Skin epidermis (tissue), 12 donors: Measurements from ENCODE around the gene ILRUN.
"Not testable (repeated sequence)": the region's sequence is repeated elsewhere in the genome, so short reads cannot be mapped to it uniquely, and the experiment has no call there.

ENCODE experiments used
- H3K27ac ChIP-seq, 21 experiments: fragments of 200-600 bp; sonication (generic) in 11 of 21; one replicate each; pipeline ENCODE4 v1.5.0; 2020; ENCODE audit warnings: mild to moderate bottlenecking in 3 of 21, inconsistent platforms in 2 of 21, moderate library complexity in 2 of 21
- H3K4me3 ChIP-seq, 7 experiments: fragments of 200-600 bp; sonication (generic) in 2 of 7; one replicate each; pipeline ENCODE4 v1.5.0; 2020; ENCODE audit warnings: inconsistent platforms in 2 of 7, mild to moderate bottlenecking in 2 of 7, moderate library complexity in 1 of 7

The ILRUN gene

DNA sequence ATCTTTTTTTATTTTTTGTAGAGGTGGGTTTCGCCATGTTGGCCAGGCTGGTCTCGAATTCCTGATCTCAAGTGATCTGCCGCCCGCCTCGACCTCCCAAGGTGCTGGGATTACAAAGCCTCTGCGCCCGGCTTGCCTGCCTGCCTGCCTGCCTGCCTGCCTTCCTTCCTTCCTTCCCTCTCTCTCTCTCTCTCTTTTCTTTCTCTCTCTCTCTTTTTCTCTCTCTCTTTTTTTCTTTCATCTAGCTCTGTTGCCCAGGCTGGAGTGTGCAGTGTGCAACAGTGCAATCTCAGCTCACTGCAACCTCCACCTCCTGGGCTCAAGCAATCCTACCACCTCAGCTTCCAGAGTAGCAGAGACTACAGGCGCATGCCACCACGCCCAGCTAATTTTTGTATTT lies 4.6 kb upstream of the ILRUN start:
- no peak overlapping the region for H3K27ac ChIP-seq
- H3K4me3 ChIP-seq = no peak overlapping the region

DNA sequence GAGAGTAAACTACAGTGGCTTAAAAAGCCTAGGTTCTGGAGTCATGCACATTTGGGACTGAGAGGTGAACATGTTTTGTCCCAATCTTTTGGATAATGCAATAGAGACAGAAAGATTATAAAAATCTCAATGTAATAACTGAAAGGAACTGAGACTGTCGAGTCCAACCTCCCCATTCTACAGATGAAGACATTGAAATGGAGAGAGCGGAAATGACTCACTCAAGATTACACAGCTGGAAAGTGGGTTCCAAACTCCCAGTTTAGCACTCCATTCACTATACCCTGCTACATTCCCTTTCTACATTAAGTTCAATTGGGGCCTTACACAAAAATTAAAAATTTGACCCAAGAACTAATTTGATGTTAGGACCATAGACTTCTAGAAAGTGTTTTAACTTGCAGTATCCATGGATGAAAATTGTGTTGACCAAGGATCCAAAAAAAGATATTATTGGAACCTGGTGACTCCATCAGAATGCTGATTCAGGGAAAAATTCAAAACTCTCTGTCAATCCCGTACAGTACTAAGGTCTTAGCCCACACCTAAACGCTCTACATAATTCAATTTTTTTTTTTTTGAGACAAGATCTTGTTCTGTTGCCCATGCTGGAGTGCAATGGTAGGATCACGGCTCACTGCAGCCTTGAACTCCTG lies 1.5 kb upstream of the ILRUN start:
- Histone ChIP-seq H3K4me3 (no peak overlapping the region), H3K27ac (no peak overlapping the region)

DNA sequence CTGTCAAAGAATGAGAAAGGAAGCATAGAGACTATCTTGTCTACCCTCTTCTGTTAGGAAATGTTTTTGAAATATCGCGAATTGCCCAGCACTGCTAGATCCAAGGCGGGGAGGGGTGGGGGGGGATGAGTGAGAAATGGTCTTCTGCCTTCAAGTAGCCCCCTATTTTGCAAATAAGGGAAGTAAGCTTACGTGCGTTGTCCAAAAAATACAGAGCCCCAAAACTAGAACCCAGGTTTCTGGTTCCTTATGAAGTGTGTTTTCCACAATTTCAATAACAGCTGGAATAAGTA lies 923 bp upstream of the ILRUN start:
- peak overlapping the region in 15 of 21 experiments; percentile 88 to 97 (median 94) for H3K27ac ChIP-seq

GRCh38 chr6:34696189-34696738 lies 303 bp downstream of the ILRUN start:
- Histone ChIP-seq H3K4me3 (peak overlapping the region; percentile 64 to 97 (median 91)), H3K27ac (peak overlapping the region; percentile 78 to 97 (median 94))

More for the DNA sequence above, 923 bp upstream of the ILRUN start:
- H3K4me3 ChIP-seq = peak overlapping the region; percentile 64 to 97 (median 91)

DNA sequence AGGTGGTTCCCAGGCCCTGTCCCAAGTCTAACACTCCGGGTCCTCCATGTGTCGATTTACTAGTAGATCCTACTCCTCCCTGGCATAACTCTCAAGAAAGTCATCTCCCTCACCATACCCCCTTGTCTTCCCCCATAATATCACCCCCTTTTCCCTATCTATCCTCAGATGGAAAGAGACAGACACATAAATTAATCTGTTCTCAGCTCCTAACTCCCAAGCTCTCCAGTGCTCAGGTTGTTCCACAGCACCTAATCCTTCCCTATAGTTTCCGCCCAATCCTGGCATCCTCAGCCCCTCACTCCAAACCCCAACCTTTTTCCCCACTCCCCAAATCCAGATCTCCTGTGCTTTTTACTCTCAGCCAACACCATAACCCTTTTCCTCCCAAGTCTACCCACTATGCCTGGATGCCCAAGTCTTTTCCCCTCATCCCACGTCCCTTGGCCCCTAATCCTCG lies 808 bp downstream of the ILRUN start:
- Histone ChIP-seq H3K27ac (peak overlapping the region; percentile 78 to 97 (median 94)), H3K4me3 (peak overlapping the region; percentile 64 to 97 (median 91))

DNA sequence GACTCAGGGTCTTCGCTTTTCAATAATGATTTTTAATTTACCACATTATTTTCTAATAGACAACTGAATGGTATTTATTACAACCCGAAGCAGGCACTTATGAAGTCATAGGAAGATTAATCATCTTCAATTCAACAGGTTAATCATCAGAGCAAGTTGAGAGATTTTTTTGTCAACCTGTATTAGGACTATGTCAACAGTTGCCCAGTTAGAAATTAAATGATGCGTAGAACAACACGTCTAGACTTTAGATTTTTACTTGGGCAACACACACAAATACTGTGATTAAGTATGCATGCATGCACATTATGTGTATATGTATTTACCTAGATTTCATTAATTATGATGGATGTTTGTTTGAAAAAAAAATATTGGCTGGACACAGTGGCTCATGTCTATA lies 4.3 kb downstream of the ILRUN start:
- no peak overlapping the region for H3K27ac ChIP-seq
- no peak overlapping the region for H3K4me3 ChIP-seq

GRCh38 chr6:34689742-34690141 lies 6.8 kb downstream of the ILRUN start:
- no peak overlapping the region for H3K4me3 ChIP-seq
- H3K27ac ChIP-seq = no peak overlapping the region

DNA sequence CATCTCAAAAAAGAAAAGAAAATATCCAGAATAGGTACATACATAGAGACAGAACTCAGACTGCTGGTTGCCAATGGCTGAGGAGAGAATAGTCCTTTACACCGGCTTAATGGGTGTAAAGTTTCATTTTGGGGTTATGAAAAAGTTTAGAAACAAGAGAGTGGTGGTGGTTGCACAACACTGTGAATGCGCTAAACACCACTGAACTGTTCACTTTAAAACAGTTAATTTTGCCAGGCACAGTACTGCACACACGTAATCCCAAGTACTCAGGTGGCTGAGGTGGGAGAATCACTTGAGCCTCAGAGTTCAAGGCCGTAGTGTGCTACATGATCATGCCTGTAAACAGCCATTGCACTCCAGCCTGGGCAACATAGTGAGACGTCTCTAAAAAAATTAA lies 7.6 kb downstream of the ILRUN start:
- H3K27ac ChIP-seq = no peak overlapping the region
- H3K4me3 ChIP-seq = no peak overlapping the region

- Histone ChIP-seq H3K4me3 (no peak overlapping the region), H3K27ac (no peak overlapping the region)
Measured at GRCh38 chr6:34684919-34685318, 11.6 kb downstream of the ILRUN start.

DNA sequence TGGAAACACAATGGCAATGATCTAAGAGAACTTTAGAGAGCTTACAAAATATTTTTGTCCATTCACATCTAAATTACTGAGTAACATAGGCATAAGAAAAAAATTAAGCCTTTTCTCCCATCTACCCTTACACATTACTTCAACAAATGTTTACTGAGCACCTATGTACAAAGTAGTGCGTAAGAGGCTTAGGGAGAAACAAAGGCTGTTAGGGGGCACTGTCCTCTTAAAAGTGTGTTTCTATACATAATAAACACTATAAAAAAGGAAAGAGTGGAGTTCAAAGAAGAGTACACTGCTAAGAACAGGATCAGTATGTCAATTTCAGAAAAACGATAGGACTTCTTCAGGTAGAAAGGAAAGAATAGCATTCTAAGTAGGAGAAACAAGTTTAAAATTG lies 12.2 kb downstream of the ILRUN start:
- Histone ChIP-seq H3K4me3 (no peak overlapping the region), H3K27ac (no peak overlapping the region)

DNA sequence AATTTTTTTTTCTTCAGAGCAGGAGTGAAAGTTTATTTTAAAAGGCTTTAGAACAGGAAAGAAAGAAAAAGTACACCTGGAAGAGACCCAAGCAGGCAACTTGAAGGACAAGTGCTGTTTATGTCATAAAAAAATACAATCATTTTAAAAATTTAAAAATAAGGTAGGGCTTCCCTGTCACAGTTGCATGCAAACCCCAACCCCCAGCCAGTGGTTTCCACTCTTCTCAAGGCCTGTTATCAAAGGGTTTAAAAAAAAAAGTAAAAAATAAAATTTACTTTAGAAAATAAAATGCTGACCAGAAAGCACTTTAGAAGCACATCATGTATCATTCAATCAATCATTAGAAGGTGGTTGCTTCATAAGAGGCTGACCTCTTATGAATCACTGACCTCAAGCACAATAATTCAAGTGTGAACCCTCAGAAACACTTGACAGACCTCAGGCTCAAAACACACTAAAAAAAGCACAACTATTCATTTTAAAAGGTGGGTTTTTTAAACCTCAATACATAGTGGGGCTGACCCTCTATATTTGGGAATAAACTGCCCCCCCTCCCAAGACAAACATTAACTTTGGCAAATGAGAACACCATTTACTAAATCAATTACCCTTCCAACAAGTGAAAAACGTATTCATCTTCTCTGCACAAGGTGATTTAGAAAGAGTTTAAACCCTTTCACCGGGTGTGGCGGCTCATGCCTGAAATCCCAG lies 15.6 kb downstream of the ILRUN start:
- H3K27ac ChIP-seq = peak overlapping the region in 3 of 21 experiments; percentile 3 to 29 (median 8)
- no peak overlapping the region for H3K4me3 ChIP-seq

DNA sequence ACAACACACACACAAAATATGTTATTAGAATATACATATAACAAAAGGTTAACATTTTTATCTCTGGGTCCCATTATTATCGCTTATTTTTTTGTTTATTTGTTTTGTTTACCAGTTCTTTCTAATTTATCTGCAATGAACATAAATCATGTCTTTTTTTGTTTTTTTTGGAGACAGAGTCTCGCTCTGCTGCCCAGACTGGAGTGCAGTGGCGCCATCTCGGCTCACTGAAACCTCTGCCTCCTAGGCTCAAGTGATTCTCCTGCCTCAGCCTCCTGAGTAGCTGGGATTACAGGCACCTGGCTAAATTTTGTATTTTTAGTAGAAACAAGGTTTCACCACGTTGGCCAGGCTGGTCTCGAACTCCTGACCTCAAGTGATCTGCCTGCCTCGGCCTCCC lies 16.3 kb downstream of the ILRUN start:
- peak overlapping the region in 2 of 21 experiments; percentile 8 to 29 for H3K27ac ChIP-seq
- H3K4me3 ChIP-seq = not testable (repeated sequence)

DNA sequence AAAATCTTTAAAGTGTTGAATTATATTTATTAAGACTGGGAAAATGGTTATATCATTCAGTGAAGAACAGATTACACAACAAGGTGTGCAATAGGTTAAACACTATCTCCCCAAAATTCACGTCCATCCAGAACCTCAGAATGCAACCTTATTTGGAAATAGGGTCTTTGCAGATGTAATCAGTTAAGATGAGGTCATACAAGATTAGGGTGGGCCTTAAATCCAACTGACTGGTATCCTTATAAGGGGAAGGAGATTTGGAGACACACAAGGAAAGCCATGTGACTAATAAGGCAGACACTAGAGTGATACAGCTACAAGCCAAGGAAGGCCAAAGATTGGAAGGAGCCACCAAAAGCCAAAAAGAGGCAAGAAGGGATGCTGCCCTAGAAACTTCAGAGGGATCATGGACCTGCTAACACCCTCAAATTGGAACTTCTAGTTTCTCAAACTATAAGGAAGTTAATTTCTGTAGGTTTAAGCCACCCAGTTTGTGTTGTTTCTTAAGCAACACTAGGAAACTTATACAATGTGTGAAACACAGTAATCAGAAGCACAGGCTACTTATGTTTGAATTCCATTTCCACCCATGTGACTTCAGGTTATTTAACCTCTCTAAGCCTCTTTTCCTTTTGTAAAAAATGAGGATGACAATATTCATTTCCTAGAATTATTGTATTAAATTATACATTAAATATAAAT lies 16.9 kb downstream of the ILRUN start:
- Histone ChIP-seq H3K27ac (peak overlapping the region in 1 of 21 experiments; percentile 71), H3K4me3 (no peak overlapping the region)

GRCh38 chr6:34676140-34676539 lies 20.4 kb downstream of the ILRUN start:
- H3K4me3 ChIP-seq = no peak overlapping the region
- H3K27ac ChIP-seq = no peak overlapping the region

DNA sequence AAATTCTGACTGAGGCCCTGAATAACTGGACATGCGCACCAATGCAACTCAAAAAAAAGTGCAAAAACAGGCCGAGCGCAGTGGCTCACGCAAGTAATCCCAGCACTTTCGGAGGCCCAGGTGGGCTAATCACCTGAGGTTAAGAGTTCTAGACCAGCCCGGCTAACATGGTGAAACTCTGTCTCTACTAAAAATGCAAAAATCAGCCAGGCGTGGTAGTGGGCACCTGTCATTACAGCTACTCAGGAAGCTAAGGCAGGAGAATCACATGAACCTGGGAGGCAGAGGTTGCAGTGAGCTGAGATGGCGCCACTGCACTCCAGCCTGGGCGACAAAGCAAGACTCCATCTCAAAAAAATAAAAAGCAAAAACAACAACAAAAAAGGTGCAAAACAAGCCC lies 21.6 kb downstream of the ILRUN start:
- H3K27ac ChIP-seq = peak overlapping the region in 2 of 21 experiments; percentile 40 to 66
- H3K4me3 ChIP-seq = not testable (repeated sequence)

DNA sequence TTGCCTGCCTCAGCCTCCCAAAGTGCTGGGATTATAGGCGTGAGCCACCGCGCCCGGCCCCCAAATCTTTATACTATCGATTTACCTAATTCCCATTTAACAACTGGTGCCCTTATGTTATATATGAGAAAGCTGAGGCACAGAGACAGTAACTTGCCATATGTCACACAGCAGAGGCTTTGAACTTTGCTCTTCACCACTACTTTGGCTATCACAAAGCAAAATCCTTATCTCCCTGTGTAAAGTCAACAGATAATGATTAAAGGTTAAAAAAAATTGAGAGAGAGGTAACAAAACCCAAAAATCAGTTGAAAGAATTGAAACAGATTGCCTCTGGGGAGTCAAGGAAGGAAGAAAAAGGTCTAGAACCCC lies 22.3 kb downstream of the ILRUN start:
- Histone ChIP-seq H3K27ac (peak overlapping the region in 6 of 21 experiments; percentile 36 to 89 (median 68)), H3K4me3 (no peak overlapping the region)

DNA sequence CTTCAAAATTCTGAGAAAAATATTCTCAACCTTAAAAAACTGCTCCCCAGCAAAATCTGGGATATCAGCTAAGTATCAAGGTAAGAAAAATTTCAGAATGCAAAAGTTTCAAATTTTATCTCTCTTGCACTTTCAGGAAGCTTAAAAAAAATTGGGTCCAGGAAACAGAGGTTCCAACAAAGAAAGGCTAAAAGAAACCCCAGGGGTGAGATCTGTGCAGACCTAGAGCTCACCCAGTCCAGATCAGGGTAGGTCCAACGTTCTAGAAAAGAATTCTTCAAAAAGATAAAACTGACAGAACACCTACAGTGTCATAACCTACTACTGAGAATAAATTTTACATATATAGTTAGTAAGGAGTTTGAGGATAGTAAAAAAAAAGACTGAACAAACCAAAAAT lies 23.5 kb downstream of the ILRUN start:
- no peak overlapping the region for H3K4me3 ChIP-seq
- H3K27ac ChIP-seq = peak overlapping the region in 13 of 21 experiments; percentile 40 to 89 (median 65)

DNA sequence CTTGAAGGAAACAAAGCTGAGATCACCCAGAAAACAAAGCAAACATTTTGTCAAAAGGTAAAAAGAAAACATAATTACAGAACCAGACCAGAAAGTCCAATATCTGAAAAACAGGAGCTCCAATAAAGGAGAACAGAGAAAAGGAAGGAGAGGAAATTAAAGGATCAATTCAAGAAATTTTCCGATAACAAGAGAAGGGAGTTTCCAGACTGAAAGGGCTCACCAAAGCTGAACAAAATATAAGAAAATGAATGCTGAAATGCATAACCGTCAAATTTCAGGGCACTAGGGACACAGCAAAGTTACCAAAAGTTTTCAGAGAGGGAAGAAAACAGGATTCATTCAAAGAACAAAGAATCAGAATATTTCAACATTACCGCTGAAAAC lies 23.9 kb downstream of the ILRUN start:
- no peak overlapping the region for H3K4me3 ChIP-seq
- peak overlapping the region in 12 of 21 experiments; percentile 41 to 89 (median 66) for H3K27ac ChIP-seq

DNA sequence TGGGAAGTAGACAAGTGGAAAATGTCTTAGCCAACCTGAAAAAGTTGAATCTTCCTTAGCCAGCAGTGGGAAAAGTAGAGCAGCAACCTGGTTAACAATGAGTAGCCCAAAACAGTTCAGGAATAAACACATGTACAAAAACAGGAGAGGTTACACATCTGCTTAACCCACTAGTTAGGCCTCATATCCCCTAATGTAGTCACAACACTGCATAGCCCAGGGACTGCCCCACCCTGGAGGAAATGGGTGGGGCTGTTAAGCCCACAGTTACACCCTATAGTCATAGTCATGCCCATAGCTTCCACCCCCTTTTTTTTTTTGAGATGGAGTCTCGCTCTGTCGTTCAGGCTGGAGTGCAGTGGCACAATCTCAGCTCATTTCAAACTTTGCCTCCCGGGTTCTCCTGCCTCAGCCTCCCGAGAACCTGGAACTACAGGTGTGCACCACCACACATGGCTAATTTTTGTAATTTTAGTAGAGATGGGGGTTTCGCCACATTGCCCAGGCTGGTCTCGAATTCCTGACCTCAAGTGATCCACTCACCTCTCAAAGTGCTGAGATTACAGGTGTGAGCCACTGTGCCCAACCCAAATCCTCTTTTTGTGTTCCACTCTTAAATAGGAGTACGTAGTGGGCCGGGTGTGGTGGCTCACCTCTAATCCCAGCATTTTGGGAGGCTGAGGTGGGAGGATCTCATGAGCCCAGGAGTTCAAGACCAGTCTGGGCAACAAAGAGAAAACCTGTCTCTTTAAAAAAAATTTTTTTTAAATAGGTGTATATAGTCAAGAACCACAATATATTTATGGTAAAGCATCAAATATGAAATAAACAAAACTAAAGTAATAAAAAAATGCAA lies 24.5 kb downstream of the ILRUN start:
- peak overlapping the region in 17 of 21 experiments; percentile 40 to 89 (median 64) for H3K27ac ChIP-seq
- no peak overlapping the region for H3K4me3 ChIP-seq

GRCh38 chr6:34671367-34671766 lies 25.2 kb downstream of the ILRUN start:
- Histone ChIP-seq H3K27ac (peak overlapping the region in 17 of 21 experiments; percentile 22 to 89 (median 62)), H3K4me3 (no peak overlapping the region)
